Epithelial cell of esophagus (primary cell): ENCODE results near the gene RBL1.
A peak's percentile ranks its signal among the peaks of the same experiment; 100 is the strongest.

Source experiments
- DNase-seq: peaks from one replicate; pipeline ENCODE4 v3.0.0; 2010; ENCODE audit warnings: low read depth
- H3K4me3 ChIP-seq: 2 replicates; pipeline ENCODE4 v1.5.1; 2011; ENCODE audit warnings: mild to moderate bottlenecking, low read length, control low read depth
- CTCF ChIP-seq: IDR thresholded peaks from 2 replicates; pipeline ENCODE4 v1.5.1; 2011; ENCODE audit warnings: low read depth, mild to moderate bottlenecking, low read length, control low read depth, inconsistent platforms; ENCODE audit not compliant: insufficient read depth; ENCODE audit errors: missing control alignments

Gene RBL1

GRCh38 chr20:37102571-37102970 is 6.8 kb upstream of the RBL1 start:
- no peak for TF ChIP-seq CTCF

GRCh38 chr20:37096415-37097041 is 731 bp upstream of the RBL1 start:
- H3K4me3 ChIP-seq = peak overlapping the region; percentile 72
- no peak for TF ChIP-seq CTCF
- no peak for DNase-seq

More at GRCh38 chr20:37102571-37102970, 6.8 kb upstream of the RBL1 start:
- DNase-seq = no peak
- no peak overlapping the region for H3K4me3 ChIP-seq

- TF ChIP-seq CTCF = no peak
- DNase-seq = no peak
- peak overlapping the region; percentile 72 for H3K4me3 ChIP-seq
Observed at GRCh38 chr20:37095108-37095598, 644 bp downstream of the RBL1 start.

GRCh38 chr20:37090407-37090806 is 5.4 kb downstream of the RBL1 start:
- no peak for TF ChIP-seq CTCF
- peak; percentile 24 for DNase-seq
- no peak overlapping the region for H3K4me3 ChIP-seq

GRCh38 chr20:37081717-37082289 is 14.0 kb downstream of the RBL1 start:
- no peak for DNase-seq

GRCh38 chr20:37077009-37077408 is 18.8 kb downstream of the RBL1 start:
- H3K4me3 ChIP-seq = no peak overlapping the region
- no peak for DNase-seq
- TF ChIP-seq CTCF = no peak

More at GRCh38 chr20:37081717-37082289, 14.0 kb downstream of the RBL1 start:
- H3K4me3 ChIP-seq = no peak overlapping the region
- TF ChIP-seq CTCF = no peak
